Esophagus squamous epithelium (tissue), 5 donors: ENCODE data around the gene NHLH2. TPM values are rescaled to one million over a fixed set of nuclear protein-coding genes. Genes with fewer than 3 reads are reported as not detected.

Experiments
- DNase-seq: peaks from one replicate; lab custom pipeline; 2025; lab: John Stamatoyannopoulos, UW
- H3K27ac ChIP-seq, 4 donors: fragments of 200-600 bp; sonication (generic); one replicate each; pipeline ENCODE4 v1.5.1; 2016 to 2019; ENCODE audit warnings: mild to moderate bottlenecking in 1 of 4
- H3K27me3 ChIP-seq, 4 donors: fragments of 200-600 bp; sonication (generic); 1 replicate in 3 of 4; 2 replicates in 1 of 4; pipeline versions ENCODE4 v1.5.1 to v1.6.0; 2017 to 2021; ENCODE audit warnings: antibody characterized with exemption in 1 of 4
- H3K36me3 ChIP-seq, 3 donors: fragments of 200-600 bp; sonication (generic); one replicate each; pipeline ENCODE4 v1.5.1; 2016 to 2019
- H3K4me1 ChIP-seq, 3 donors: fragments of 200-600 bp; sonication (generic); one replicate each; pipeline ENCODE4 v1.5.1; 2017 to 2019
- H3K4me3 ChIP-seq, 4 donors: fragments of 200-600 bp; sonication (generic); 1 replicate in 3 of 4; 2 replicates in 1 of 4; pipeline ENCODE4 v1.5.1; 2016 to 2019; ENCODE audit warnings: mild to moderate bottlenecking in 2 of 4, moderate library complexity in 1 of 4
- H3K9me3 ChIP-seq, 3 donors: fragments of 200-600 bp; sonication (generic); one replicate each; pipeline ENCODE4 v1.5.1; 2016 to 2019
- CTCF ChIP-seq, 6 experiments: fragments of 450-650 bp in 4 of 6; fragments of 200-600 bp in 2 of 6; sonication (generic) in 2 of 6; IDR thresholded peaks; one replicate each; pipeline ENCODE4 v1.5.1; 2016 to 2019; ENCODE audit warnings: antibody characterized with exemption in 6 of 6, mild to moderate bottlenecking in 4 of 6, moderate library complexity in 4 of 6
- POLR2A ChIP-seq, 4 donors: fragments of 450-650 bp; IDR thresholded peaks; one replicate each; pipeline ENCODE4 v1.6.1; 2017; ENCODE audit warnings: antibody characterized with exemption in 4 of 4, mild to moderate bottlenecking in 4 of 4, moderate library complexity in 3 of 4
- WGBS, 2 donors: methylation state at CpG; one replicate each; pipeline ENCODE4 v1.1.5; 2018; 5-methylcytosine and 5-hydroxymethylcytosine counted together
- intact Hi-C: fragments of 100-400 bp; cut with DNase I; formaldehyde crosslinking; loops from one replicate; pipeline ENCODE4 v1.15.0; 2022
- total RNA-seq, 4 donors: library from RNA; depleted of rRNA; stranded (reverse); fragments of >200 nt; gene quantifications; one replicate each; pipeline ENCODE4 v1.1.0, GENCODE V29; 2016
- donor health status: DM: yes; HTN: yes; CAD: no.

NHLH2 gene
- total RNA-seq, 4 donors from 2014 or later: 1.6 to 2.7 (median 2.5) TPM

DNA sequence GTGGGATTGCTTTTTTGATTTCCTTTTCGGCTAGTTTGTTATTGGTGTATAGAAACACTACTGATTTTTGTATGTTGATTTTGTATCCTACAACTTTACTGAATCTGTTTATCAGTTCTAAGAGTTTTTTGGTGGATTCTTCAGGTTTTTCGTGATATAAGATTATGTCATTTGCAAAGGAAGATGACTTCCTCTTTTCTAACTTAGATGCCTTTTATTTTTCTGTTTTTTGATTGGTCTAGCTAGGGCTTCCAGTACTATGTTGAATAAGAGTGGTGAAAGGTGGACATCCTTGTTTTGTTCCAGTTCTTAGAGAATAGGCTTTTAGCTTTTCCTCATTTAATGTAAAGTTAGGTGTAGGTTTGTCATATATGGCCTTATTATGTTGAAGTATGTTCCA lies 13.1 kb upstream of the NHLH2 start:
- Histone ChIP-seq H3K27me3 (peaks cover 0 to 7% (median 0%) of the 10 kb centered on the region in 4 donors), H3K36me3 (no peaks in the 10 kb centered on the region), H3K4me1 (peaks cover 0 to 5% (median 0%) of the 10 kb centered on the region in 3 donors), H3K27ac (no peak overlapping the region), H3K9me3 (no peaks in the 10 kb centered on the region), H3K4me3 (no peak overlapping the region)
- 0 to 56% methylated on average over 2 of the region's 2 CpGs for WGBS, 2 donors
- DNase-seq: no peak
- intact Hi-C loops: no loop called here
- TF ChIP-seq POLR2A (IDR thresholded peaks at IDR 0.05): no peak
- no peak for TF ChIP-seq CTCF (IDR thresholded peaks at IDR 0.05)

GRCh38 chr1:115850937-115851336 lies 10.0 kb upstream of the NHLH2 start:
- no peak for TF ChIP-seq POLR2A (IDR thresholded peaks at IDR 0.05)
- TF ChIP-seq CTCF (IDR thresholded peaks at IDR 0.05): no peak
- no peak for DNase-seq
- Histone ChIP-seq H3K4me3 (no peak overlapping the region), H3K27ac (no peak overlapping the region), H3K4me1 (peaks cover 0 to 6% (median 0%) of the 10 kb centered on the region in 3 donors), H3K27me3 (peaks cover 0 to 16% (median 0%) of the 10 kb centered on the region in 4 donors), H3K36me3 (no peaks in the 10 kb centered on the region), H3K9me3 (no peaks in the 10 kb centered on the region)
- 85 to 96% methylated on average over 2 of the region's 2 CpGs for WGBS, 2 donors
- intact Hi-C loops: no loop called here

DNA sequence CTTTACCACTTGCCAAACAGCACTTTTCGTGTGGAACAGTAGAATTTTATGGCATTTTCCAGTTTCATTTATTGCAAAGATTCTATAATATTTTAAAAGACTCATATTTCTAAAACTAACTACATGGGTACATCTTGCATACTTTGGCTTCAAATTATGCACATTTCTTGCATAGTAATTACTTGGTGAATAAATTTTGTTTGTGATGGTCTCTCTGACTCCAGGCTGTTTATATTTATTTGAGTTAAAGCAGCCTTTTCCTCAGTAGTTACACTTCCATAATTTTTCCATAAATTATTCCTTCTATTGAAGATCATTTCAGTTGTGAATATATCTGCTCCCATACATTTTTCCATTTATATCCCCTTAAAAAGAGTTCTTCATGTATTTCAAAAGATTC lies 6.9 kb upstream of the NHLH2 start:
- intact Hi-C loops: no loop called here
- DNase-seq: no peak
- TF ChIP-seq CTCF (IDR thresholded peaks at IDR 0.05) (no peak), POLR2A (IDR thresholded peaks at IDR 0.05) (no peak)
- H3K36me3 ChIP-seq: no peaks in the 10 kb centered on the region
- peaks cover 0 to 6% (median 0%) of the 10 kb centered on the region in 3 donors for H3K4me1 ChIP-seq
- no peak overlapping the region for H3K27ac ChIP-seq
- WGBS, 2 donors: 48 to 58% methylated on average over 1 of the region's 1 CpG
- no peaks in the 10 kb centered on the region for H3K9me3 ChIP-seq
- peaks cover 0 to 30% (median 0%) of the 10 kb centered on the region in 4 donors for H3K27me3 ChIP-seq
- no peak overlapping the region for H3K4me3 ChIP-seq

GRCh38 chr1:115842948-115843347 lies 2.0 kb upstream of the NHLH2 start:
- H3K27ac ChIP-seq: no peak overlapping the region

More at GRCh38 chr1:115842948-115843347, 2.0 kb upstream of the NHLH2 start:
- WGBS, 2 donors: 69 to 88% methylated on average over 1 of the region's 1 CpG
- H3K9me3 ChIP-seq: no peaks in the 10 kb centered on the region
- DNase-seq: no peak
- TF ChIP-seq POLR2A (IDR thresholded peaks at IDR 0.05) (no peak), CTCF (IDR thresholded peaks at IDR 0.05) (no peak)
- H3K27me3 ChIP-seq: peaks cover 0 to 77% (median 7%) of the 10 kb centered on the region in 4 donors
- no peak overlapping the region for H3K4me3 ChIP-seq
- no peaks in the 10 kb centered on the region for H3K36me3 ChIP-seq
- intact Hi-C loops: no loop called here
- H3K4me1 ChIP-seq: peaks cover 16 to 29% (median 18%) of the 10 kb centered on the region in 3 donors
